HEK293 (cell line): ENCODE measurements around the gene YTHDC2.
A peak's percentile ranks its signal among the peaks of the same experiment; 100 is the strongest.

Experiments used
- BCL11B ChIP-seq: fragments of 450-650 bp; formaldehyde crosslinking; IDR thresholded peaks from 2 replicates; pipeline ENCODE4 v1.5.1; 2016; ENCODE audit warnings: low read depth, missing biosample characterization, missing genetic modification characterization
- FEZF1 ChIP-seq: fragments of 450-650 bp; formaldehyde crosslinking; IDR thresholded peaks from 2 replicates; pipeline ENCODE4 v1.5.1; 2016; ENCODE audit warnings: missing biosample characterization, missing genetic modification characterization
- PRDM4 ChIP-seq: fragments of 450-650 bp; formaldehyde crosslinking; IDR thresholded peaks from 2 replicates; pipeline ENCODE4 v1.5.1; 2017; ENCODE audit warnings: missing biosample characterization, missing genetic modification characterization
- WT1 ChIP-seq: fragments of 450-650 bp; formaldehyde crosslinking; IDR thresholded peaks from 2 replicates; pipeline ENCODE4 v1.5.1; 2016; ENCODE audit warnings: missing biosample characterization, missing genetic modification characterization
- ZBTB17 ChIP-seq: fragments of 450-650 bp; formaldehyde crosslinking; IDR thresholded peaks from 2 replicates; pipeline ENCODE4 v1.5.1; 2016; ENCODE audit warnings: missing biosample characterization, missing genetic modification characterization
- ZBTB20 ChIP-seq: fragments of 450-650 bp; formaldehyde crosslinking; IDR thresholded peaks from 2 replicates; pipeline ENCODE4 v1.5.1; 2016; ENCODE audit warnings: missing biosample characterization, missing genetic modification characterization
- ZFP3 ChIP-seq: fragments of 450-650 bp; formaldehyde crosslinking; IDR thresholded peaks from 2 replicates; pipeline ENCODE4 v1.5.1; 2016; ENCODE audit warnings: low read depth, missing biosample characterization, missing genetic modification characterization
- ZNF19 ChIP-seq: fragments of 450-650 bp; formaldehyde crosslinking; IDR thresholded peaks from 2 replicates; pipeline ENCODE4; 2016; ENCODE audit warnings: missing biosample characterization, missing genetic modification characterization, low read depth
- ZNF24 ChIP-seq: fragments of 450-650 bp; formaldehyde crosslinking; IDR thresholded peaks from 2 replicates; pipeline ENCODE4 v1.5.1; 2016; ENCODE audit warnings: missing biosample characterization, missing genetic modification characterization
- ZNF324 ChIP-seq: fragments of 450-650 bp; formaldehyde crosslinking; IDR thresholded peaks from 2 replicates; pipeline ENCODE4 v1.5.1; 2016; ENCODE audit warnings: missing biosample characterization, missing genetic modification characterization
- ZNF335 ChIP-seq: fragments of 450-650 bp; formaldehyde crosslinking; conservative IDR thresholded peaks from 2 replicates; pipeline ENCODE4 v1.5.1; 2016; ENCODE audit warnings: missing biosample characterization, missing genetic modification characterization
- ZNF354C ChIP-seq: fragments of 450-650 bp; formaldehyde crosslinking; IDR thresholded peaks from 2 replicates; pipeline ENCODE4 v1.5.1; 2016; ENCODE audit warnings: missing biosample characterization, missing genetic modification characterization, low read depth, borderline replicate concordance
- ZNF394 ChIP-seq: fragments of 450-650 bp; formaldehyde crosslinking; IDR thresholded peaks from 2 replicates; pipeline ENCODE4 v1.5.1; 2016; ENCODE audit warnings: missing biosample characterization, missing genetic modification characterization, mild to moderate bottlenecking, moderate library complexity, borderline replicate concordance
- ZNF433 ChIP-seq: fragments of 450-650 bp; formaldehyde crosslinking; IDR thresholded peaks from 2 replicates; pipeline ENCODE4 v1.5.1; 2016; ENCODE audit warnings: missing biosample characterization, missing genetic modification characterization, low read depth
- ZNF473 ChIP-seq: fragments of 450-650 bp; formaldehyde crosslinking; IDR thresholded peaks from 2 replicates; pipeline ENCODE4 v1.5.1; 2017; ENCODE audit warnings: missing biosample characterization, missing genetic modification characterization
- ZNF561 ChIP-seq: fragments of 450-650 bp; IDR thresholded peaks from 2 replicates; pipeline ENCODE4 v1.5.1; 2018; ENCODE audit warnings: missing biosample characterization, missing genetic modification characterization, borderline replicate concordance
- ZNF600 ChIP-seq: fragments of 450-650 bp; formaldehyde crosslinking; IDR thresholded peaks from 2 replicates; pipeline ENCODE4 v1.5.1; 2016; ENCODE audit warnings: missing biosample characterization, missing genetic modification characterization
- ZNF76 ChIP-seq: fragments of 450-650 bp; formaldehyde crosslinking; IDR thresholded peaks from 2 replicates; pipeline ENCODE4; 2016; ENCODE audit warnings: low read depth, missing biosample characterization, missing genetic modification characterization, borderline replicate concordance
- ZNF791 ChIP-seq: fragments of 450-650 bp; formaldehyde crosslinking; IDR thresholded peaks from 2 replicates; pipeline ENCODE4 v1.5.1; 2016; ENCODE audit warnings: missing biosample characterization, missing genetic modification characterization
- ZNF792 ChIP-seq: fragments of 450-650 bp; formaldehyde crosslinking; IDR thresholded peaks from 2 replicates; pipeline ENCODE4 v1.5.1; 2016; ENCODE audit warnings: missing biosample characterization, missing genetic modification characterization
- ZSCAN30 ChIP-seq: fragments of 450-650 bp; IDR thresholded peaks from 2 replicates; pipeline ENCODE4 v1.5.1; 2018; ENCODE audit warnings: missing biosample characterization, mild to moderate bottlenecking, missing genetic modification characterization, moderate library complexity
- ZXDB ChIP-seq: fragments of 450-650 bp; formaldehyde crosslinking; IDR thresholded peaks from 2 replicates; pipeline ENCODE4 v1.5.1; 2016; ENCODE audit warnings: missing biosample characterization, missing genetic modification characterization
- TF ChIP-seq, protein P1 (sequence below): fragments of 450-650 bp; formaldehyde crosslinking; IDR thresholded peaks from 2 replicates; pipeline ENCODE4 v1.5.1; 2016; ENCODE audit warnings: missing biosample characterization, missing genetic modification characterization
- TF ChIP-seq, protein P2 (sequence below): fragments of 450-650 bp; formaldehyde crosslinking; conservative IDR thresholded peaks from 2 replicates; pipeline ENCODE4 v1.5.1; 2016; ENCODE audit warnings: low read depth, missing biosample characterization, missing genetic modification characterization
- TF ChIP-seq, protein P3 (sequence below): fragments of 450-650 bp; formaldehyde crosslinking; IDR thresholded peaks from 2 replicates; pipeline ENCODE4 v1.5.1; 2016; ENCODE audit warnings: missing biosample characterization, missing genetic modification characterization, low read depth

Gene YTHDC2

GRCh38 chr5:113488645-113489184 lies 24.8 kb upstream of the YTHDC2 start (continued):
- TF ChIP-seq, protein P1, sequence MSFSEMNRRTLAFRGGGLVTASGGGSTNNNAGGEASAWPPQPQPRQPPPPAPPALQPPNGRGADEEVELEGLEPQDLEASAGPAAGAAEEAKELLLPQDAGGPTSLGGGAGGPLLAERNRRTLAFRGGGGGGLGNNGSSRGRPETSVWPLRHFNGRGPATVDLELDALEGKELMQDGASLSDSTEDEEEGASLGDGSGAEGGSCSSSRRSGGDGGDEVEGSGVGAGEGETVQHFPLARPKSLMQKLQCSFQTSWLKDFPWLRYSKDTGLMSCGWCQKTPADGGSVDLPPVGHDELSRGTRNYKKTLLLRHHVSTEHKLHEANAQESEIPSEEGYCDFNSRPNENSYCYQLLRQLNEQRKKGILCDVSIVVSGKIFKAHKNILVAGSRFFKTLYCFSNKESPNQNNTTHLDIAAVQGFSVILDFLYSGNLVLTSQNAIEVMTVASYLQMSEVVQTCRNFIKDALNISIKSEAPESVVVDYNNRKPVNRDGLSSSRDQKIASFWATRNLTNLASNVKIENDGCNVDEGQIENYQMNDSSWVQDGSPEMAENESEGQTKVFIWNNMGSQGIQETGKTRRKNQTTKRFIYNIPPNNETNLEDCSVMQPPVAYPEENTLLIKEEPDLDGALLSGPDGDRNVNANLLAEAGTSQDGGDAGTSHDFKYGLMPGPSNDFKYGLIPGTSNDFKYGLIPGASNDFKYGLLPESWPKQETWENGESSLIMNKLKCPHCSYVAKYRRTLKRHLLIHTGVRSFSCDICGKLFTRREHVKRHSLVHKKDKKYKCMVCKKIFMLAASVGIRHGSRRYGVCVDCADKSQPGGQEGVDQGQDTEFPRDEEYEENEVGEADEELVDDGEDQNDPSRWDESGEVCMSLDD (tag by site-specific recombination), result peak; percentile 53; the same call in 1 of the 2 replicates
- TF ChIP-seq, protein P2, sequence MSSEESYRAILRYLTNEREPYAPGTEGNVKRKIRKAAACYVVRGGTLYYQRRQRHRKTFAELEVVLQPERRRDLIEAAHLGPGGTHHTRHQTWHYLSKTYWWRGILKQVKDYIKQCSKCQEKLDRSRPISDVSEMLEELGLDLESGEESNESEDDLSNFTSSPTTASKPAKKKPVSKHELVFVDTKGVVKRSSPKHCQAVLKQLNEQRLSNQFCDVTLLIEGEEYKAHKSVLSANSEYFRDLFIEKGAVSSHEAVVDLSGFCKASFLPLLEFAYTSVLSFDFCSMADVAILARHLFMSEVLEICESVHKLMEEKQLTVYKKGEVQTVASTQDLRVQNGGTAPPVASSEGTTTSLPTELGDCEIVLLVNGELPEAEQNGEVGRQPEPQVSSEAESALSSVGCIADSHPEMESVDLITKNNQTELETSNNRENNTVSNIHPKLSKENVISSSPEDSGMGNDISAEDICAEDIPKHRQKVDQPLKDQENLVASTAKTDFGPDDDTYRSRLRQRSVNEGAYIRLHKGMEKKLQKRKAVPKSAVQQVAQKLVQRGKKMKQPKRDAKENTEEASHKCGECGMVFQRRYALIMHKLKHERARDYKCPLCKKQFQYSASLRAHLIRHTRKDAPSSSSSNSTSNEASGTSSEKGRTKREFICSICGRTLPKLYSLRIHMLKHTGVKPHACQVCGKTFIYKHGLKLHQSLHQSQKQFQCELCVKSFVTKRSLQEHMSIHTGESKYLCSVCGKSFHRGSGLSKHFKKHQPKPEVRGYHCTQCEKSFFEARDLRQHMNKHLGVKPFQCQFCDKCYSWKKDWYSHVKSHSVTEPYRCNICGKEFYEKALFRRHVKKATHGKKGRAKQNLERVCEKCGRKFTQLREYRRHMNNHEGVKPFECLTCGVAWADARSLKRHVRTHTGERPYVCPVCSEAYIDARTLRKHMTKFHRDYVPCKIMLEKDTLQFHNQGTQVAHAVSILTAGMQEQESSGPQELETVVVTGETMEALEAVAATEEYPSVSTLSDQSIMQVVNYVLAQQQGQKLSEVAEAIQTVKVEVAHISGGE, result peak; percentile 74
- TF ChIP-seq ZNF791 (tag by site-specific recombination) (no peak), PRDM4 (tag by site-specific recombination) (no peak), ZNF76 (peak; percentile 16; the same call in 1 of the 2 replicates), ZNF561 (tag by site-specific recombination) (0 out of 2 replicates have a peak, but pooled peaks have one; percentile 5), ZNF394 (tag by site-specific recombination) (0 out of 2 replicates have a peak, but pooled peaks have one; percentile 3), ZFP3 (tag by site-specific recombination) (no peak), WT1 (no peak), ZNF24 (tag by site-specific recombination) (peak; percentile 81; the same call in 1 of the 2 replicates), ZNF473 (tag by site-specific recombination) (no peak), ZSCAN30 (tag by site-specific recombination) (no peak), FEZF1 (tag by site-specific recombination) (peak; percentile 23; the same call in 1 of the 2 replicates), ZXDB (peak; percentile 6; the same call in 1 of the 2 replicates), ZNF335 (tag by site-specific recombination) (peak; percentile 86; the same call in 1 of the 2 replicates), ZNF792 (tag by site-specific recombination) (no peak), ZNF354C (tag by site-specific recombination) (no peak), ZBTB17 (tag by site-specific recombination) (peak; percentile 70), BCL11B (no peak), ZNF324 (tag by site-specific recombination) (no peak), ZBTB20 (tag by site-specific recombination) (no peak), ZNF433 (no peak), ZNF19 (no peak), ZNF600 (no peak)
- TF ChIP-seq, protein P3, sequence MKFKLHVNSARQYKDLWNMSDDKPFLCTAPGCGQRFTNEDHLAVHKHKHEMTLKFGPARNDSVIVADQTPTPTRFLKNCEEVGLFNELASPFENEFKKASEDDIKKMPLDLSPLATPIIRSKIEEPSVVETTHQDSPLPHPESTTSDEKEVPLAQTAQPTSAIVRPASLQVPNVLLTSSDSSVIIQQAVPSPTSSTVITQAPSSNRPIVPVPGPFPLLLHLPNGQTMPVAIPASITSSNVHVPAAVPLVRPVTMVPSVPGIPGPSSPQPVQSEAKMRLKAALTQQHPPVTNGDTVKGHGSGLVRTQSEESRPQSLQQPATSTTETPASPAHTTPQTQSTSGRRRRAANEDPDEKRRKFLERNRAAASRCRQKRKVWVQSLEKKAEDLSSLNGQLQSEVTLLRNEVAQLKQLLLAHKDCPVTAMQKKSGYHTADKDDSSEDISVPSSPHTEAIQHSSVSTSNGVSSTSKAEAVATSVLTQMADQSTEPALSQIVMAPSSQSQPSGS, result no peak
